Liver (tissue), 3 donors: ENCODE results near the gene HDGFL3.
"Not testable (repeated sequence)": the region's sequence is repeated elsewhere in the genome, so short reads cannot be mapped to it uniquely, and the experiment has no call there.

Source experiments
- ATF3 ChIP-seq: IDR thresholded peaks from 2 replicates; pipeline ENCODE4 v1.6.1; 2016; ENCODE audit warnings: antibody characterized with exemption
- CTCF ChIP-seq: fragments of 150-350 bp; IDR thresholded peaks from 2 replicates; pipeline ENCODE4 v1.5.1; 2017; ENCODE audit warnings: improper control_type of control experiment, low read depth, low read length; ENCODE audit not compliant: missing input control
- FOXA2 ChIP-seq: IDR thresholded peaks from 2 replicates; pipeline ENCODE4 v1.6.1; 2016; ENCODE audit warnings: antibody characterized with exemption
- GABPA ChIP-seq, 2 donors: IDR thresholded peaks in 1 of 2; conservative IDR thresholded peaks in 1 of 2; 2 replicates each; pipeline ENCODE4 v1.6.1; 2016; ENCODE audit warnings: antibody characterized with exemption in 2 of 2, mild to moderate bottlenecking in 1 of 2, moderate library complexity in 1 of 2
- MAX ChIP-seq: IDR thresholded peaks from 2 replicates; pipeline ENCODE4 v1.6.1; 2016; ENCODE audit warnings: antibody characterized with exemption
- NR2F2 ChIP-seq: IDR thresholded peaks from 2 replicates; pipeline ENCODE4 v1.6.1; 2016; ENCODE audit warnings: antibody characterized with exemption
- RAD21 ChIP-seq, 2 donors: IDR thresholded peaks; 2 replicates each; pipeline ENCODE4 v1.6.1; 2016; ENCODE audit warnings: antibody characterized with exemption in 2 of 2, mild to moderate bottlenecking in 2 of 2
- REST ChIP-seq: IDR thresholded peaks from 2 replicates; pipeline ENCODE4 v1.6.1; 2016; ENCODE audit warnings: antibody characterized with exemption, mild to moderate bottlenecking
- RXRA ChIP-seq, 2 donors: IDR thresholded peaks; 2 replicates each; pipeline ENCODE4 v1.6.1; 2017 to 2018; ENCODE audit warnings: antibody characterized with exemption in 2 of 2, mild to moderate bottlenecking in 1 of 2
- YY1 ChIP-seq: IDR thresholded peaks from 2 replicates; pipeline ENCODE4 v1.6.1; 2016; ENCODE audit warnings: antibody characterized with exemption, mild to moderate bottlenecking
- ZBTB33 ChIP-seq: IDR thresholded peaks from 2 replicates; pipeline ENCODE4 v1.6.1; 2016; ENCODE audit warnings: antibody characterized with exemption
- donor health status: healthy.
- donor health status: healthy.

GRCh38 chr15:83085864-83086552 is 121.6 kb downstream of the HDGFL3 start:
- not testable (repeated sequence) for TF ChIP-seq CTCF; YY1; ZBTB33; MAX; NR2F2; RAD21 (IDR thresholded peaks at IDR 0.05); FOXA2; ATF3; REST; GABPA (IDR thresholded peaks at IDR 0.05 in 1 of 2, conservative IDR thresholded peaks at IDR 0.05 in 1 of 2); RXRA (IDR thresholded peaks at IDR 0.05)
